ENCODE measurements around the gene TFAM.

DNA sequence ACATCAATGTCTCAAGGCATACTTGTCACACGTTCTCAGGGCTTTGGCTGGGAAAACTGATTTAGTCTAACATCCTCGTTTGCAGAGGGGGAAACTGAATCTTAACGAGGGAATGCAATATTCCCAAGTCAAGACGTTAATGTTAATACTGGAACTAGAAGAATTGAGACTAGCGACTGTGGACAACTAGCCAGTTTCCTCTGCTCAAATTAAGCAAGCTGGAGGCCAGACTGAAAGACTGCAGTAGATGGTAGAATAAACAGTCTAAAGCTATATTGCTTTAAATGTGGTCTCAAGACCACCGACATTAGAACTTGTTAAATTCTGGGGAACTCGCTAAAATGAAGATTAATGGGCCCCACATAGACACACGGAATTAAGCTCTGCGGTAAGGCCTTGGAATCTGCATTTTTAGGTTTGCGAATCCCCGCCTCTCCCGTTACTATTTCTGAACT lies 639 bp upstream of the TFAM start:
- TF ChIP-seq, protein P1, sequence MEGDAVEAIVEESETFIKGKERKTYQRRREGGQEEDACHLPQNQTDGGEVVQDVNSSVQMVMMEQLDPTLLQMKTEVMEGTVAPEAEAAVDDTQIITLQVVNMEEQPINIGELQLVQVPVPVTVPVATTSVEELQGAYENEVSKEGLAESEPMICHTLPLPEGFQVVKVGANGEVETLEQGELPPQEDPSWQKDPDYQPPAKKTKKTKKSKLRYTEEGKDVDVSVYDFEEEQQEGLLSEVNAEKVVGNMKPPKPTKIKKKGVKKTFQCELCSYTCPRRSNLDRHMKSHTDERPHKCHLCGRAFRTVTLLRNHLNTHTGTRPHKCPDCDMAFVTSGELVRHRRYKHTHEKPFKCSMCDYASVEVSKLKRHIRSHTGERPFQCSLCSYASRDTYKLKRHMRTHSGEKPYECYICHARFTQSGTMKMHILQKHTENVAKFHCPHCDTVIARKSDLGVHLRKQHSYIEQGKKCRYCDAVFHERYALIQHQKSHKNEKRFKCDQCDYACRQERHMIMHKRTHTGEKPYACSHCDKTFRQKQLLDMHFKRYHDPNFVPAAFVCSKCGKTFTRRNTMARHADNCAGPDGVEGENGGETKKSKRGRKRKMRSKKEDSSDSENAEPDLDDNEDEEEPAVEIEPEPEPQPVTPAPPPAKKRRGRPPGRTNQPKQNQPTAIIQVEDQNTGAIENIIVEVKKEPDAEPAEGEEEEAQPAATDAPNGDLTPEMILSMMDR (IDR thresholded peaks at IDR 0.05), result no peak
- TF ChIP-seq POLR2A (IDR thresholded peaks at IDR 0.05), result no peak
- no peak for TF ChIP-seq POLR2AphosphoS5 (IDR thresholded peaks at IDR 0.05)

Data from upper lobe of left lung (tissue), 4 donors.